Esophagus muscularis mucosa (tissue), 4 donors: ENCODE results near the gene PRM1. TPM values are rescaled to one million over a fixed set of nuclear protein-coding genes. Genes with fewer than 3 reads are reported as not detected.

Source experiments
- DNase-seq: peaks from one replicate; pipeline ENCODE4 v3.0.0-alpha.2; 2017; ENCODE audit errors: extremely low spot score
- H3K27ac ChIP-seq, 4 donors: fragments of 200-600 bp; sonication (generic); replicated peaks in 1 of 4; 1 replicate in 3 of 4; 2 replicates in 1 of 4; pipeline ENCODE4 v1.5.1; 2016 to 2019; ENCODE audit warnings: mild to moderate bottlenecking in 1 of 4
- H3K27me3 ChIP-seq, 4 donors: fragments of 200-600 bp; sonication (generic); one replicate each; pipeline versions ENCODE4 v1.5.1 to v1.6.0; 2016 to 2019
- H3K36me3 ChIP-seq, 4 donors: fragments of 200-600 bp; sonication (generic); one replicate each; pipeline ENCODE4 v1.5.1; 2016 to 2019
- H3K4me1 ChIP-seq, 4 donors: fragments of 200-600 bp; sonication (generic); one replicate each; pipeline ENCODE4 v1.5.1; 2016 to 2019
- H3K4me3 ChIP-seq, 4 donors: fragments of 200-600 bp; sonication (generic); 1 replicate in 2 of 4; 2 replicates in 2 of 4; pipeline ENCODE4 v1.5.1; 2016 to 2019; ENCODE audit warnings: mild to moderate bottlenecking in 4 of 4, moderate library complexity in 1 of 4
- H3K9me3 ChIP-seq, 4 donors: fragments of 200-600 bp; sonication (generic); 1 replicate in 3 of 4; 2 replicates in 1 of 4; pipeline ENCODE4 v1.5.1; 2016 to 2019
- EP300 ChIP-seq: sonication (generic); formaldehyde crosslinking; IDR thresholded peaks from one replicate; pipeline ENCODE4 v1.6.1; 2017; ENCODE audit warnings: antibody characterized with exemption
- POLR2A ChIP-seq: fragments of 450-650 bp; IDR thresholded peaks from one replicate; pipeline ENCODE4 v1.6.1; 2017; ENCODE audit warnings: antibody characterized with exemption, moderate library complexity, mild to moderate bottlenecking, low read depth
- POLR2AphosphoS5 ChIP-seq, 2 donors: sonication (generic); formaldehyde crosslinking; IDR thresholded peaks; one replicate each; pipeline ENCODE4 v1.6.1; 2017; ENCODE audit warnings: antibody characterized with exemption in 2 of 2
- WGBS: methylation state at CpG from one replicate; pipeline ENCODE4 v1.1.5; 2018; 5-methylcytosine and 5-hydroxymethylcytosine counted together
- intact Hi-C: fragments of 100-400 bp; cut with DNase I; formaldehyde crosslinking; loops from one replicate; pipeline ENCODE4 v1.15.1; 2023
- total RNA-seq, 4 donors: library from RNA; depleted of rRNA; stranded (reverse); fragments of >200 nt; gene quantifications; one replicate each; pipeline versions ENCODE4 v1.1.0 to v1.2.1, GENCODE V29; 2016
- TF ChIP-seq, protein P1 (sequence below), 3 experiments: fragments of 200-600 bp in 2 of 3; fragments of 450-650 bp in 1 of 3; sonication (generic) in 2 of 3; IDR thresholded peaks; one replicate each; pipeline ENCODE4 v1.5.1; 2017 to 2019; ENCODE audit warnings: antibody characterized with exemption in 3 of 3, mild to moderate bottlenecking in 2 of 3, moderate library complexity in 1 of 3

Gene PRM1
- total RNA-seq, 4 donors from 2014 or later = not detected

DNA sequence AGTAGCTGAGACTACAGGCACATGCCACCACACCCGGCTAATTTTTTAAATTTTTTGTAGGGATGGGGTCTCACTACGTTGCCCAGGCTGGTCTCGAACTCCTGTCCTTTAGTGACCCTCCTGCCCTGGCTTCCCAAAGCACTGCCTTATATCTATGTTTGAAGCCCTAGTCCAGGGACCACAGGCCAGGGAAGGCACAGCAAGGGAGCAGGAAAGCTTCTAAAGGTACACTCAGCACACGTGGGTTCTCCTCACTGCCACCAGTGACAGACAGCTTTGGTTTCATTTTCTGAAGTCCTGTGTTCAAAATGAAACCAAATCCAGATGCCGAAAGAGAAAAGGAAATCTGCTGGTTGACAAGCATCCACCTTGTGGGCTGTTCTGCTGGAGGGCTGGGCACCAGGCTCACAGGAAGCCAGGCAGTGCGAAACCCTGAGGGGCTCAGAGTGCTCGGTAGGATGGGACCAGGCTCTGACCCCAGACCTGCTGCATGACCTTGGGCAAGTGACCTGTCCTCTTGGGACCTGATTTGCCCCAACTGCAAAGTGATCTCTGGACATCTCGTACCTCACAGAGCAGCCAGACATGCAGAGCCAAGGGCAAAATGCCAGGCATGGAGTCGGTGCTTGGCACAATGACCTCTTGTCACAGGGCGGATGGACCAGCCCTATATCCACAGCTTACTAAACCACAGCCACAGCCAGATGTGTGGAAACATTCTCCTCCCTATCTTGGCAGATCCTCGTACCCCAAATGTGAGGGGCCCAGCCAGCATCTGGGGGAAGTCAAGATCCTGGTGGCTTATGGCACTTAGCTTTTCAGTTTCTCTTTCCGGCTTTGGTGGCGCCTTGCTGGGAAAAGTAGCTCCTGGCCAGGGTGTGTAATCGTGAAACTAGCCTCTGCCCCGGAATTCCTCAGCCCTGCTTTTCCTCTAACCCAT is 22.3 kb downstream of the PRM1 start:
- H3K27me3 ChIP-seq = peaks cover 0 to 4% (median 0%) of the 10 kb centered on the region in 4 donors
- H3K9me3 ChIP-seq = no peaks in the 10 kb centered on the region
- intact Hi-C loops = loop anchor here (5.0 to 10.0 kb wide), 2 partner anchors 88 to 184 kb away; partner anchors contain the start of gene RMI2
- no peak for TF ChIP-seq POLR2AphosphoS5 (IDR thresholded peaks at IDR 0.05)
- TF ChIP-seq, protein P1, sequence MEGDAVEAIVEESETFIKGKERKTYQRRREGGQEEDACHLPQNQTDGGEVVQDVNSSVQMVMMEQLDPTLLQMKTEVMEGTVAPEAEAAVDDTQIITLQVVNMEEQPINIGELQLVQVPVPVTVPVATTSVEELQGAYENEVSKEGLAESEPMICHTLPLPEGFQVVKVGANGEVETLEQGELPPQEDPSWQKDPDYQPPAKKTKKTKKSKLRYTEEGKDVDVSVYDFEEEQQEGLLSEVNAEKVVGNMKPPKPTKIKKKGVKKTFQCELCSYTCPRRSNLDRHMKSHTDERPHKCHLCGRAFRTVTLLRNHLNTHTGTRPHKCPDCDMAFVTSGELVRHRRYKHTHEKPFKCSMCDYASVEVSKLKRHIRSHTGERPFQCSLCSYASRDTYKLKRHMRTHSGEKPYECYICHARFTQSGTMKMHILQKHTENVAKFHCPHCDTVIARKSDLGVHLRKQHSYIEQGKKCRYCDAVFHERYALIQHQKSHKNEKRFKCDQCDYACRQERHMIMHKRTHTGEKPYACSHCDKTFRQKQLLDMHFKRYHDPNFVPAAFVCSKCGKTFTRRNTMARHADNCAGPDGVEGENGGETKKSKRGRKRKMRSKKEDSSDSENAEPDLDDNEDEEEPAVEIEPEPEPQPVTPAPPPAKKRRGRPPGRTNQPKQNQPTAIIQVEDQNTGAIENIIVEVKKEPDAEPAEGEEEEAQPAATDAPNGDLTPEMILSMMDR (IDR thresholded peaks at IDR 0.05) = no peak
- no peak for TF ChIP-seq EP300
- no peak for TF ChIP-seq POLR2A
- H3K4me3 ChIP-seq = peak overlapping the region in 3 of 4 donors; percentile 18 to 23 (median 22)
- H3K36me3 ChIP-seq = no peaks in the 10 kb centered on the region
- H3K4me1 ChIP-seq = peaks cover 31 to 46% (median 43%) of the 10 kb centered on the region in 4 donors
- no peak for DNase-seq
- H3K27ac ChIP-seq = peak overlapping the region in 2 of 4 donors; percentile 30 to 39
- 56% methylated on average over 12 of the region's 15 CpGs for WGBS

DNA sequence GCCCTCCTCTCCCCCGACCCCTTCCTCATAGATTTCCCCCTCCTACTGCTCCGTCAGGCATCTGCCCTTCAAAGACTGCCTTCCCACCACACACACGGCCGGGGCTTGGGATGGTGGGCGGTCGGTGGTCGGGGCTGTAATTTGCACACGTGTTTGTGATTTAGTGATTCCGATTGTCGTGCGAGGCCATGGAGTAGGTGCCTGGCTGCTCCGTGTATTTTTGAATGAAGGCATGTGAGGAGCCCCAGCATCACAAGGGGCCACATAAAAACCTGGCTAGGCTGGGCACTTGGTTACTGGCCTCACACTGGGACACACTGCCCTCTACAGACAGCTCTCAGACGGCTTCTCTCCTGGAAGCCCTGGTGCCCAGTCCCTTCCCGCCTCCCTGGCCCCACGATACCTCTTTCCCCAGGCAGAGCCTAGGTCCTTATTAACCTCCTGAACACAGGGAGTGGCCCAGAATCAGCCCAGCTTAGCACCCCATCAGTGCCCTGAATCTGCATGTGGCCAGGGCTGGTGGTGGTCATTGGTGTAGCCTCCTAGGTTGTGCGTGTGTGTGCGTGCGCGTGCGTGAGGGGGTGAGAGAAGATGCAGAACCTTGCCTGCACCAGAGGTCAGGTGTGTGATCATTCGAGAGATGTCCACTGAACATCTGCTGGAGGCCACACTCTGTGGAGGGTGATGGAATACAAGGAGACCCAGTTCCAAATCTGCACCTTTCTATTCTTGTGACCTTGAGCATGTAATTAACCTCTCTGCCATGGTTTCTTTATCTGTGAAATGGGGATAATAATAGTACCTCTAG is 23.8 kb downstream of the PRM1 start:
- DNase-seq = no peak
- Histone ChIP-seq H3K27ac (peak overlapping the region; percentile 92 to 97 (median 94)), H3K27me3 (peaks cover 0 to 4% (median 0%) of the 10 kb centered on the region in 4 donors), H3K36me3 (no peaks in the 10 kb centered on the region), H3K4me1 (peaks cover 36 to 54% (median 50%) of the 10 kb centered on the region in 4 donors), H3K9me3 (no peaks in the 10 kb centered on the region), H3K4me3 (peak overlapping the region; percentile 71 to 98 (median 80))
- TF ChIP-seq POLR2AphosphoS5 (IDR thresholded peaks at IDR 0.05) = peak in 1 of 2 donors; percentile 42
- TF ChIP-seq EP300 = no peak
- TF ChIP-seq, protein P1 (IDR thresholded peaks at IDR 0.05) = peak; percentile 68 to 83 (median 82)
- no peak for TF ChIP-seq POLR2A
- intact Hi-C loops = loop anchor here (1.0 to 10.0 kb wide), 3 partner anchors 90 to 285 kb away; partner anchors contain the start of gene RMI2
- 26% methylated on average over 19 of the region's 21 CpGs for WGBS

DNA sequence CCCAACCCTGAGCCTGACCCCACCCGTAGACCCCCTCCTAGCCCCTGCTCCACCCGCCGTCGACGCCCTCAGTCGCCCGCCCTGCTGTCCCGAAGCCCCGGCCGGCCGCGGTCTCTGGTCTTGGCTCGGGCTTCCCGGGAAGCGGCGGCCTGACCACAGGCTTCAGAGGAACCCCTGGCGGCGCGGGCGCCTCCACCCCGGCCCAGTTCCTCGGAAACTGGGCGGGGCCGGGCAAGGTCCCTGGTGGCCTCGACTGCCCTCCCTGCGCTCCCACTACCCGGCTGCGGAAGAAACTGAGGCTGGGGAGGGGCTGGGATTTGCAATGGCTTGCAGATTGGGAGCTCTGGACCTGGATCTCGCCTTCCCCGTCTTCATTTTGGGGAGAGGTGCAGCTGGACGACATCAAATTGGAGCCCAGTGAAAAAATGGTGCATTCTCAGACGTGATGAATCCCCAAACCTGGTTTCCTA is 24.4 kb downstream of the PRM1 start:
- peaks cover 36 to 54% (median 50%) of the 10 kb centered on the region in 4 donors for H3K4me1 ChIP-seq
- no peak for TF ChIP-seq EP300
- TF ChIP-seq POLR2A = no peak
- no peak for TF ChIP-seq POLR2AphosphoS5 (IDR thresholded peaks at IDR 0.05)
- TF ChIP-seq, protein P1 (IDR thresholded peaks at IDR 0.05) = no peak
- H3K36me3 ChIP-seq = no peaks in the 10 kb centered on the region
- H3K27ac ChIP-seq = peak overlapping the region; percentile 92 to 97 (median 94)
- DNase-seq = no peak
- H3K27me3 ChIP-seq = peaks cover 0 to 4% (median 0%) of the 10 kb centered on the region in 4 donors
- H3K4me3 ChIP-seq = peak overlapping the region; percentile 71 to 98 (median 80)
- intact Hi-C loops = loop anchor here (1.0 to 10.0 kb wide), 3 partner anchors 91 to 284 kb away; partner anchors contain the start of gene RMI2
- WGBS = 0% methylated on average over 21 of the region's 32 CpGs
- H3K9me3 ChIP-seq = no peaks in the 10 kb centered on the region
